Breast epithelium (tissue), 3 donors: ENCODE measurements around the gene TMEM131.

Source experiments
- POLR2AphosphoS5 ChIP-seq, 3 donors: sonication (generic); formaldehyde crosslinking; IDR thresholded peaks; one replicate each; pipeline ENCODE4 v1.6.1; 2017; ENCODE audit warnings: antibody characterized with exemption in 3 of 3
- TF ChIP-seq, protein P1 (sequence below), 3 donors: fragments of 450-650 bp; IDR thresholded peaks; one replicate each; pipeline ENCODE4 v1.5.1; 2016 to 2017; ENCODE audit warnings: antibody characterized with exemption in 3 of 3, mild to moderate bottlenecking in 3 of 3, moderate library complexity in 3 of 3

DNA sequence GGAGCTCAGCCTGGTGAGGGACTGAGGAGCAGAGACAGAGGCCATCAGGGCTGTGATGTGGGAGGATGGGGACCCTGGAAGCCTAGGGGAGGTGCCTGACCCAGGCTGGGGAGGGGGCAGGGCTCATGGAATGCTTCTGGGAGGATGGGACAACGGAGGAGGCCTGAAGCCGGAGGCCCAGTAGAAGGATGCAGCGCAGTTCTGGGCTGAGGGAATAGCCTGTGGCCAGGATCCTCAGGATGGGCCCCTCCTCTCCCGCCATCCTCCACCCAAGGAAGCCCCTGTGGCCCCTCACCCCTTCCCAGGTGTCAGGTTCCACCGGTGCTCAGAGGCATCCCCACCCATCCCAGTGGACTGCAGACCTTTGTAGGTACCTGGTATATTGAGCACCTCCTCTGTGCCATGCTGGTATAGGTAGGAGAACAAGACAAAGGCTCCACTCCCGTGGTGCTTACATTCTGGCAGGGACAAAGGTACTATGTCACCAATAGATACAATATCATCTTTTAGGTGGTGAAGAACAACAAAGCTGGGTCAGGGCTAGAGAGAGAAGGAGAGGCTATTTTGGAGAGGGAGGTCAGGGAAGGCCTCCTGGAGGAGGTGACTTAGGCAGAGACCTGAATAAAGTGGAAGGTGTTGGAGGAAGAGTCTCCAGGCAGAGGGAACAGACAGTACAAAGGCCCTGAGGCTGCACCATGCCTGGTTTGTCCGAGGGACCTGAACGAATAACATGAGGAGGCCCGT is 279.6 kb downstream of the TMEM131 start:
- TF ChIP-seq, protein P1, sequence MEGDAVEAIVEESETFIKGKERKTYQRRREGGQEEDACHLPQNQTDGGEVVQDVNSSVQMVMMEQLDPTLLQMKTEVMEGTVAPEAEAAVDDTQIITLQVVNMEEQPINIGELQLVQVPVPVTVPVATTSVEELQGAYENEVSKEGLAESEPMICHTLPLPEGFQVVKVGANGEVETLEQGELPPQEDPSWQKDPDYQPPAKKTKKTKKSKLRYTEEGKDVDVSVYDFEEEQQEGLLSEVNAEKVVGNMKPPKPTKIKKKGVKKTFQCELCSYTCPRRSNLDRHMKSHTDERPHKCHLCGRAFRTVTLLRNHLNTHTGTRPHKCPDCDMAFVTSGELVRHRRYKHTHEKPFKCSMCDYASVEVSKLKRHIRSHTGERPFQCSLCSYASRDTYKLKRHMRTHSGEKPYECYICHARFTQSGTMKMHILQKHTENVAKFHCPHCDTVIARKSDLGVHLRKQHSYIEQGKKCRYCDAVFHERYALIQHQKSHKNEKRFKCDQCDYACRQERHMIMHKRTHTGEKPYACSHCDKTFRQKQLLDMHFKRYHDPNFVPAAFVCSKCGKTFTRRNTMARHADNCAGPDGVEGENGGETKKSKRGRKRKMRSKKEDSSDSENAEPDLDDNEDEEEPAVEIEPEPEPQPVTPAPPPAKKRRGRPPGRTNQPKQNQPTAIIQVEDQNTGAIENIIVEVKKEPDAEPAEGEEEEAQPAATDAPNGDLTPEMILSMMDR (IDR thresholded peaks at IDR 0.05), result no peak
- TF ChIP-seq POLR2AphosphoS5 (IDR thresholded peaks at IDR 0.05), result no peak
